Ovary (tissue), 9 donors: ENCODE data around the gene ACACB. TPM values are rescaled to one million over a fixed set of nuclear protein-coding genes. Genes with fewer than 3 reads are reported as not detected.

ENCODE experiments used
- DNase-seq, 5 donors: peaks; one replicate each; pipeline ENCODE4 v3.0.0-alpha.2; 2019 to 2020
- H3K27ac ChIP-seq, 2 donors: fragments of 200-600 bp; one replicate each; pipeline versions ENCODE4 v1.5.1 to v1.8.0; 2019 to 2022
- H3K27me3 ChIP-seq: fragments of 200-600 bp; one replicate; pipeline ENCODE4 v1.8.0; 2022
- H3K36me3 ChIP-seq: fragments of 200-600 bp; sonication (generic); one replicate; pipeline ENCODE4 v1.5.1; 2019
- H3K4me1 ChIP-seq: one replicate; pipeline ENCODE4 v1.8.1; 2013; ENCODE audit warnings: mild to moderate bottlenecking, moderate library complexity; ENCODE audit not compliant: insufficient read depth
- H3K4me3 ChIP-seq: fragments of 200-600 bp; sonication (generic); one replicate; pipeline ENCODE4 v1.5.1; 2017
- H3K9me3 ChIP-seq, 2 donors: fragments of 200-600 bp in 1 of 2; sonication (generic) in 1 of 2; one replicate each; pipeline versions ENCODE4 v1.5.1 to v1.8.1; 2013 to 2019; ENCODE audit warnings: mild to moderate bottlenecking in 1 of 2, moderate library complexity in 1 of 2
- EP300 ChIP-seq: sonication (generic); formaldehyde crosslinking; IDR thresholded peaks from one replicate; pipeline ENCODE4 v1.6.1; 2017; ENCODE audit warnings: antibody characterized with exemption
- POLR2A ChIP-seq: fragments of 450-650 bp; IDR thresholded peaks from one replicate; pipeline ENCODE4 v1.6.1; 2017; ENCODE audit warnings: antibody characterized with exemption, mild to moderate bottlenecking, moderate library complexity
- WGBS, 3 donors: extraction: QIAGEN DNeasy Blood & Tissue Kit in 1 of 3; methylation state at CpG; one replicate each; pipeline versions ENCODE4 v1.1.5 to v1.1.7; 2013 to 2017; 5-methylcytosine and 5-hydroxymethylcytosine counted together
- intact Hi-C, 4 donors: fragments of 100-400 bp; cut with DNase I; formaldehyde crosslinking; loops; one replicate each; pipeline versions ENCODE4 v1.11.0 to v1.15.1; 2022 to 2023
- polyA plus RNA-seq, 2 donors: library from polyadenylated mRNA; stranded (reverse); fragments of 200-250 nt in 1 of 2; fragments of 350-450 nt in 1 of 2; fragmentation: Illumina TruSeq in 1 of 2; extraction: RNeasy Lipid Tissue Mini Kit (QIAGEN cat#74804) in 1 of 2; gene quantifications; one replicate each; pipeline ENCODE4 v1.2.3, GENCODE V29; 2013 to 2014
- total RNA-seq, 7 donors: library from RNA; depleted of rRNA in 2 of 7; stranded (reverse); fragments of >200 nt in 2 of 7; fragmentation: NEBNext Ultra II Directional in 3 of 7; extraction: Animal tissue kit (Norgen Biotek cat#: 25700) in 3 of 7; gene quantifications; one replicate each; pipeline versions ENCODE4 v1.1.0 to v1.2.4, GENCODE V29; 2016 to 2023
- TF ChIP-seq, protein P1 (sequence below), 3 donors: fragments of 450-650 bp in 2 of 3; fragments of 200-600 bp in 1 of 3; IDR thresholded peaks; one replicate each; pipeline versions ENCODE4 v1.5.1 to v1.8.0; 2016 to 2022; ENCODE audit warnings: antibody characterized with exemption in 3 of 3, mild to moderate bottlenecking in 1 of 3
- donor health status: DM: no; HTN: no; CAD: no; lungs with moderate emphysema.
- donor health status: DM: no; HTN: no; CAD: no.
- donor health status: Bipolar disorder and iron deficiency.
- donor health status: DM: yes; HTN: yes; CAD: no.
- donor health status: DM: no; HTN: no; CAD: no.
- donor health status: DM: yes; HTN: yes; CAD: no.

Gene ACACB
- total and polyA plus RNA-seq, 9 donors: 20.5 to 56.5 (median 40.4) TPM

DNA sequence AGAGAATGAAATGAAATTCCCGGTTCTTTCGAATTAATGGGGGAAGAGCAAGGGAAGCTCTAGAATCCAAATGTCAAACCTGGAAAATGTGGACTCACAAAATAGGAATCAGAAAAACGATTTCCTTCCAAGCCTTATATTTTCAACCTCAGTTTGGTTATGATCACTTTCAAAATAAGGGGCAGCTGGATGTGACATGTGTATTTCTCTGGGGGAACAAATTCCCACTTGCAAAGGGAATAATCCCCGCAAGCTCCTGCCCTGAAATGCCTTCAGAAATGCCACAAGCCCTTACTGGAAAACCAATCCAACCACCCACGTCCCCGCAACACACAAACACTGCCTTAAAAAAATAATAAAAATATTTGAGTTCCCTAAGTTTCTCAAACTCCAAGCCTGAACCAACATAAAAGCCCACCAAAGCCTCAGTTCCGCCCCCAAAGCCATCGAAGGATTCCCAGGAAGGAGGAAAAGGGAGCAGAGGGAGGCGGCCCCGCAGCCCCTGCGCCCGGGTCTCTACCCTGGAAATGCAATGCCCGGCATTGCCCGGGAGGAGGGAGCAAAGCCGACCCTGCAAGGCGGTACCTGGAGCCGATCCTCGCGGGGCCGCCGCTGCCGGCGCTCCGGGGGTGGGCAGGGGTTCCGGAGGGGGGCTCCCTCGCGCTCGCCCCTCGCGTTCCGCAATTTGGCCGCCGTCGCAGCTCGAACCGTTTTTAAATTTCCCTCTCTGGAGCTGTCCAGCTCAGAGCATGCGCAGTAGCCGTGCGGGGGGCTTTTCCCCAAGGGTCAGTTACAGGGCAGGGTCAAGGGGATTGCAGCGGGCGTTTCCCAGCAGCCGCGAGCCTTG, 192.4 kb downstream of the ACACB start, which contains the start of gene FOXN4:
Gene FOXN4 (minus strand): TSS at position 751 of the 847 bp plus-strand sequence. CDS start 963 bp downstream, outside the sequence.
- WGBS, 3 donors: 4 to 15% (median 6%) methylated on average over 20 to 43 of the region's 43 CpGs

DNA sequence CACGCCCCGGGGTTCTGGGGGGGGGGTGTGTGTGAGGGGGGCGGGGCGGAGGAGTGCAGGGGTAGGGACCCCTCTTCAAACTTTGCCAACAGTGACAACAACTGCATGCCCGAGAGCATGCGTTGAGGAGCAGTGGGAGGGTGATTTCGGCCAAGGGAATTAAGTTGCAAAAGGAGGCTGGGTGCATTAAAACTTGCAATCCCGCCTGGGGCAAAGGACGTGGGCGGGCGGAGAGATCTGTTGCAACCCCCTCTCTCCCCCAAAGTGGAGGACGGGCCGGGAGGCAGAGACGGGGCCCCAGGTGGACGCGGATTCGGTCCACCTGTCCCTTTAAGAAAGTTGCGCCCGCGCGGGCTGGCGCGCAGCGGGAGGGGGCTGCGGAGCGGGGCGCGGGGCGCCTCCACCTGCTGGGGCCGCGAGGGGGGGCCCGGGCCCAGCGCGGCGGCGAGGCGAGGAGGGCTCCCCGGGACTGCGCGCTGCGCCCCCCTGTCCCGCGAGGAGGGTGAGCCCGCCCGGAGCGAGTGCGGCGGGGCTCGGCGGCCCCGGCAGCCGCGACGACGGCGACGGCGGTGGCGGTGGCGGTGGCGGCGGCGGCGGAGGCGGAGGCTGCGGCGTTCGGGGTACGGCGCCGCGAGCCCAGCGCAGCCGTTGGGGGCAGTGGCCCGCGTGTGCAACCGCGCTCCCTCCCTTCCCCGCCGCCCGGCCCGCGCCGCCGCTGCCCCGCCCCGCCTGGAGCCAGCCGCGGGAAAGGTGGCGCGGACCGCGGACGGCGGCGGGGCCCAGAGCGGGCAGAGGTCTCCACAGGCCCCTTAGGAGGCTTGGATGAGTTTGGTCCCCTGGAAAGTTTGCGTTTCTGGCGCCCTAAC, 193.2 kb downstream of the ACACB start:
- no peaks in the 10 kb centered on the region for H3K36me3 ChIP-seq
- H3K4me3 ChIP-seq: peak overlapping the region; percentile 42
- peaks cover 5% of the 10 kb centered on the region for H3K4me1 ChIP-seq
- intact Hi-C loops: no loop called here
- WGBS, 3 donors: 0 to 1% (median 0%) methylated on average over 23 to 97 of the region's 99 CpGs
- TF ChIP-seq EP300 (no peak), POLR2A (no peak)
- TF ChIP-seq, protein P1, sequence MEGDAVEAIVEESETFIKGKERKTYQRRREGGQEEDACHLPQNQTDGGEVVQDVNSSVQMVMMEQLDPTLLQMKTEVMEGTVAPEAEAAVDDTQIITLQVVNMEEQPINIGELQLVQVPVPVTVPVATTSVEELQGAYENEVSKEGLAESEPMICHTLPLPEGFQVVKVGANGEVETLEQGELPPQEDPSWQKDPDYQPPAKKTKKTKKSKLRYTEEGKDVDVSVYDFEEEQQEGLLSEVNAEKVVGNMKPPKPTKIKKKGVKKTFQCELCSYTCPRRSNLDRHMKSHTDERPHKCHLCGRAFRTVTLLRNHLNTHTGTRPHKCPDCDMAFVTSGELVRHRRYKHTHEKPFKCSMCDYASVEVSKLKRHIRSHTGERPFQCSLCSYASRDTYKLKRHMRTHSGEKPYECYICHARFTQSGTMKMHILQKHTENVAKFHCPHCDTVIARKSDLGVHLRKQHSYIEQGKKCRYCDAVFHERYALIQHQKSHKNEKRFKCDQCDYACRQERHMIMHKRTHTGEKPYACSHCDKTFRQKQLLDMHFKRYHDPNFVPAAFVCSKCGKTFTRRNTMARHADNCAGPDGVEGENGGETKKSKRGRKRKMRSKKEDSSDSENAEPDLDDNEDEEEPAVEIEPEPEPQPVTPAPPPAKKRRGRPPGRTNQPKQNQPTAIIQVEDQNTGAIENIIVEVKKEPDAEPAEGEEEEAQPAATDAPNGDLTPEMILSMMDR (IDR thresholded peaks at IDR 0.05): no peak
- no peak overlapping the region for H3K27ac ChIP-seq
- DNase-seq: no peak
- no peaks in the 10 kb centered on the region for H3K9me3 ChIP-seq
- no peaks in the 10 kb centered on the region for H3K27me3 ChIP-seq

More for the DNA sequence above, 192.4 kb downstream of the ACACB start, which contains the start of gene FOXN4:
- Histone ChIP-seq H3K4me1 (peaks cover 5% of the 10 kb centered on the region), H3K27me3 (no peaks in the 10 kb centered on the region), H3K4me3 (peak within 1 kb of the TSS; percentile 42), H3K9me3 (no peaks in the 10 kb centered on the region), H3K36me3 (no peaks in the 10 kb centered on the region), H3K27ac (no peak within 1 kb of the TSS)
- intact Hi-C loops: no loop called here
- TF ChIP-seq EP300: no peak
- TF ChIP-seq, protein P1 (IDR thresholded peaks at IDR 0.05): no peak
- no peak for TF ChIP-seq POLR2A
- DNase-seq: no peak

DNA sequence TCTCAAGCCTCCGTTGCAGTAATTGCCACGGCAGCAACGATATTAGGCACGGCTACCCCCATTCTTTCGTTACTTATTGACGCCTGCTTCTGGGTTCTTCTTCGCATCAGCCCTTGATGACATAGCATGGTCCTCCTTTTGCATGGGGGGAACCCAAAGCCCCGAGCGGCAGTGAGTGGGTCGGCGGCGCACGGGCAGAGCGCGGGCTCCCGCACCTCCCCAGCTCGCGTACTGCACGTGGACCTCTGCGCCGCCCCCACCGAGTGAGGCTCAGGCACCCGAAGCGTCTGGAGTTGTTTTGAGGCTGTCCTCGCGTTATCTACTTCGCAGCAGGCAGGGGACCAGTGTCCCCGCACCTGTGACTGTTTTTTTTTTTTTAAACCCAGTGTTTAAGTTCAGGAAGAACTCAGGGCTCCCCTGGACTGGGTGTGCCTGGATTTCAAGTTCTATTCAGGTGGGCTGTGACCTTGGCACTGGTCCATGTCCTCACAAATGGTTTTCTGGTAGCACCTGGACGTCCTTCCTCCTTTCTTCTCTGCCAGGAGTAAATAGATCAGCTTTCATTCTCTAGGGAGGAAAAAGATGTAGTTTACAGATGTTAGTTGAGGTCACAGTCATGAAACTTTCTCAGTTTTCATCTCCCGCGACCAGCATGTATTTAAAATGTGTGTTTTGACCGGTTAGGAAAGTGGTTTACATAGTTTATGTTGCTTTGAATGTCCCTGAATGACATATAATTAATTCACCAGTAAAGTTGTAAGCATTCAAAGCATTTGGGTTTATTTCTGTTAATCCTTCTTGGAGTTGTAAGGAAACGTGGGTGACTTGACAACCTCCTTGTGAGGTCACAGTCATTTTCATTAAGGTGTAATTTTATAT, 194.1 kb downstream of the ACACB start:
- Histone ChIP-seq H3K4me1 (peaks cover 5% of the 10 kb centered on the region), H3K9me3 (no peaks in the 10 kb centered on the region), H3K27me3 (no peaks in the 10 kb centered on the region), H3K36me3 (no peaks in the 10 kb centered on the region), H3K27ac (no peak overlapping the region), H3K4me3 (peak overlapping the region; percentile 42)
- WGBS, 3 donors: 9 to 11% (median 10%) methylated on average over 33 of the region's 33 CpGs
- DNase-seq: no peak
- no peak for TF ChIP-seq EP300
- TF ChIP-seq, protein P1 (IDR thresholded peaks at IDR 0.05): no peak
- intact Hi-C loops: no loop called here

Other genes starting within 250 kb of the ACACB start
- gene DAO, start 236.5 kb upstream of the ACACB start, total RNA-seq: not detected
- not detected for gene DAO, start 236.5 kb upstream of the ACACB start, polyA plus RNA-seq
- gene SVOP, start 95.5 kb upstream of the ACACB start, total RNA-seq: not detected
- gene SVOP, start 95.5 kb upstream of the ACACB start, polyA plus RNA-seq: not detected
- gene USP30, start 64.0 kb upstream of the ACACB start, total RNA-seq: 10 to 100 TPM; 11.8 to 24.7 (median 21.0) TPM
- 10 to 100 TPM; 13.0 to 27.1 TPM for gene USP30, start 64.0 kb upstream of the ACACB start, polyA plus RNA-seq
- 10 to 100 TPM; 11.3 to 26.4 (median 21.1) TPM for gene ALKBH2, start 23.1 kb upstream of the ACACB start, total RNA-seq
- gene ALKBH2, start 23.1 kb upstream of the ACACB start, polyA plus RNA-seq: 10 to 100 TPM; 11.7 to 24.8 TPM
- 10 to 100 TPM; 13.5 to 25.4 (median 21.5) TPM for gene UNG, start 19.0 kb upstream of the ACACB start, total RNA-seq
- 10 to 100 TPM; 13.5 to 34.2 TPM for gene UNG, start 19.0 kb upstream of the ACACB start, polyA plus RNA-seq
- gene FOXN4, start 192.7 kb downstream of the ACACB start, total RNA-seq: under 1 TPM in 2 of 7 donors, not detected in 5; 0.20 to 0.80 TPM
- gene FOXN4, start 192.7 kb downstream of the ACACB start, polyA plus RNA-seq: under 1 TPM in 1 of 2 donors, not detected in 1; 0.05 TPM
- gene MYO1H, start 231.3 kb downstream of the ACACB start, total RNA-seq: under 1 TPM in 2 of 7 donors, not detected in 5; 0.12 to 0.34 TPM
- under 1 TPM in 1 of 2 donors, not detected in 1; 0.12 TPM for gene MYO1H, start 231.3 kb downstream of the ACACB start, polyA plus RNA-seq